Heart left ventricle (tissue), 16 donors: Measurements from ENCODE around the gene ZNF277. TPM values are rescaled to one million over a fixed set of nuclear protein-coding genes. Genes with fewer than 3 reads are reported as not detected.

Experiments used
- ATAC-seq, 4 donors: fragments of 200-7000 bp; cut with Tn5 transposase; one replicate each; pipeline ENCODE4 v1.9.1; 2020 to 2022; ENCODE audit warnings: moderate library complexity in 4 of 4, mild to moderate bottlenecking in 3 of 4, moderate number of reproducible peaks in 1 of 4
- DNase-seq, 5 donors: peaks; one replicate each; pipeline ENCODE4 v3.0.0-alpha.2; 2020
- H3K27ac ChIP-seq, 12 donors: fragments of 200-600 bp; sonication (generic) in 4 of 12; one replicate each; pipeline versions ENCODE4 v1.5.0 to v1.8.0; 2016 to 2022; ENCODE audit warnings: mild to moderate bottlenecking in 2 of 12
- H3K27me3 ChIP-seq, 9 donors: fragments of 200-600 bp; sonication (generic) in 2 of 9; one replicate each; pipeline versions ENCODE4 v1.5.1 to v1.8.0; 2016 to 2022; ENCODE audit warnings: mild to moderate bottlenecking in 3 of 9
- H3K36me3 ChIP-seq, 9 donors: fragments of 200-600 bp; sonication (generic) in 2 of 9; one replicate each; pipeline versions ENCODE4 v1.5.0 to v1.8.0; 2018 to 2022; ENCODE audit warnings: mild to moderate bottlenecking in 2 of 9
- H3K4me1 ChIP-seq, 12 donors: fragments of 200-600 bp; sonication (generic) in 4 of 12; one replicate each; pipeline versions ENCODE4 v1.5.0 to v1.8.0; 2016 to 2022; ENCODE audit warnings: mild to moderate bottlenecking in 3 of 12
- H3K4me3 ChIP-seq, 12 donors: fragments of 200-600 bp; sonication (generic) in 4 of 12; one replicate each; pipeline versions ENCODE4 v1.5.0 to v1.8.0; 2017 to 2022; ENCODE audit warnings: mild to moderate bottlenecking in 9 of 12, moderate library complexity in 4 of 12
- H3K9me3 ChIP-seq, 12 donors: fragments of 200-600 bp; sonication (generic) in 4 of 12; one replicate each; pipeline versions ENCODE4 v1.5.0 to v1.8.0; 2016 to 2022; ENCODE audit warnings: mild to moderate bottlenecking in 1 of 12
- CTCF ChIP-seq, 12 donors: fragments of 200-600 bp; sonication (generic) in 4 of 12; IDR thresholded peaks; one replicate each; pipeline versions ENCODE4 v1.5.0 to v1.8.0; 2018 to 2022; ENCODE audit warnings: antibody characterized with exemption in 12 of 12, mild to moderate bottlenecking in 5 of 12
- POLR2A ChIP-seq, 2 donors: fragments of 450-650 bp; IDR thresholded peaks; one replicate each; pipeline ENCODE4 v1.6.1; 2017; ENCODE audit warnings: antibody characterized with exemption in 2 of 2, mild to moderate bottlenecking in 2 of 2, moderate library complexity in 2 of 2
- WGBS, 4 donors: extraction: QIAGEN DNeasy Blood & Tissue Kit in 2 of 4; methylation state at CpG; one replicate each; pipeline versions ENCODE4 v1.1.5 to v1.1.7; 2013 to 2018; 5-methylcytosine and 5-hydroxymethylcytosine counted together
- intact Hi-C, 10 donors: fragments of 100-400 bp; cut with DNase I; formaldehyde crosslinking; loops; one replicate each; pipeline versions ENCODE4 v1.11.1 to v1.14.2; 2022
- polyA plus RNA-seq, 2 donors: library from polyadenylated mRNA; stranded (reverse); fragments of 200-250 nt; gene quantifications; one replicate each; pipeline ENCODE4 v1.2.3, GENCODE V29; 2013
- total RNA-seq, 9 donors: library from RNA; depleted of rRNA in 2 of 9; stranded (reverse); fragments of >200 nt in 2 of 9; fragmentation: NEBNext Ultra II Directional in 3 of 9; extraction: Animal tissue kit (Norgen Biotek cat#: 25700) in 3 of 9; gene quantifications; one replicate each; pipeline versions ENCODE4 v1.1.0 to v1.2.4, GENCODE V29; 2016 to 2023
- donor health status: ischemic (EF 13 %, LVEDD 7.1; RV severe dilation, severe dysfunction).
- donor health status: healthy with polysubstance abuse.
- donor health status: DM: no; HTN: yes; CAD: no.
- donor health status: DM: no; HTN: no; CAD: no.
- donor health status: ischemic (EF 25% LVEDD 6.9; RV normal size, moderate dysfunction).
- donor health status: ischemic (EF 25% LVEDD 5.7; RV mildly dilated, moderate dysfunction).
- donor health status: healthy.
- donor health status: DM: yes; HTN: yes; CAD: no.
- donor health status: ischemic (EF 35%, LVEDD 5.7; RV mildly dilated, moderate dysfunction).
- donor health status: nonischemic (EF 11% LVEDD 7.7; RV severe dilation, severe dysfunction).
- donor health status: DM: yes; HTN: yes; CAD: no.
- donor health status: PGD.
- donor health status: ischemic (EF 29% LVEDD 5.4; RV normal size, mild dysfunction).
- donor health status: nonischemic (EF 23%, LVEDD 6.1; RV moderate dilation, normal function).

The ZNF277 gene
- total and polyA plus RNA-seq, 11 donors, result 10.3 to 26.5 (median 14.0) TPM

GRCh38 chr7:112226701-112227276 is 20.3 kb downstream of the ZNF277 start:
- DNase-seq (no peak), ATAC-seq (no peak)

GRCh38 chr7:112228632-112229031 is 22.1 kb downstream of the ZNF277 start:
- H3K27me3 ChIP-seq, result no peaks in the 10 kb centered on the region
- H3K36me3 ChIP-seq, result no peaks in the 10 kb centered on the region
- H3K27ac ChIP-seq, result no peak overlapping the region
- DNase-seq, result no peak
- no peak for ATAC-seq
- intact Hi-C loops, result loop anchor here in 1 of 10 donors (10.0 kb wide), 1 partner anchor 76 kb away; no protein-coding TSS in a partner anchor
- peaks cover 0 to 28% (median 8%) of the 10 kb centered on the region in 12 donors for H3K4me1 ChIP-seq
- no peak for TF ChIP-seq CTCF (IDR thresholded peaks at IDR 0.05)
- TF ChIP-seq POLR2A (IDR thresholded peaks at IDR 0.05), result no peak
- H3K4me3 ChIP-seq, result no peak overlapping the region
- H3K9me3 ChIP-seq, result no peaks in the 10 kb centered on the region
- WGBS, 4 donors, result 96 to 100% (median 96%) methylated on average over 2 of the region's 2 CpGs

More at GRCh38 chr7:112226701-112227276, 20.3 kb downstream of the ZNF277 start:
- Histone ChIP-seq H3K4me1 (peaks cover 0 to 31% (median 13%) of the 10 kb centered on the region in 12 donors), H3K9me3 (no peaks in the 10 kb centered on the region), H3K36me3 (no peaks in the 10 kb centered on the region), H3K27me3 (no peaks in the 10 kb centered on the region), H3K4me3 (no peak overlapping the region), H3K27ac (no peak overlapping the region)
- intact Hi-C loops, result loop anchor here in 1 of 10 donors (10.0 kb wide), 1 partner anchor 78 kb away; no protein-coding TSS in a partner anchor
- 96 to 97% (median 97%) methylated on average over 4 of the region's 4 CpGs for WGBS, 4 donors
- TF ChIP-seq POLR2A (IDR thresholded peaks at IDR 0.05), result no peak
- no peak for TF ChIP-seq CTCF (IDR thresholded peaks at IDR 0.05)

GRCh38 chr7:112232212-112232978 is 25.9 kb downstream of the ZNF277 start:
- H3K4me3 ChIP-seq, result no peak overlapping the region
- TF ChIP-seq POLR2A (IDR thresholded peaks at IDR 0.05) (no peak), CTCF (IDR thresholded peaks at IDR 0.05) (no peak)
- H3K27me3 ChIP-seq, result no peaks in the 10 kb centered on the region
- no peak overlapping the region for H3K27ac ChIP-seq
- no peaks in the 10 kb centered on the region for H3K36me3 ChIP-seq
- intact Hi-C loops, result no loop called here
- 74 to 93% (median 84%) methylated on average over 4 of the region's 4 CpGs for WGBS, 4 donors
- H3K9me3 ChIP-seq, result peaks cover 0 to 4% (median 0%) of the 10 kb centered on the region in 12 donors
- peaks cover 0 to 23% (median 6%) of the 10 kb centered on the region in 12 donors for H3K4me1 ChIP-seq
- no peak for ATAC-seq
- no peak for DNase-seq

- no peak overlapping the region for H3K4me3 ChIP-seq
Observed at GRCh38 chr7:112233048-112233697, 26.7 kb downstream of the ZNF277 start.

More at GRCh38 chr7:112233048-112233697, 26.7 kb downstream of the ZNF277 start:
- TF ChIP-seq POLR2A (IDR thresholded peaks at IDR 0.05) (no peak), CTCF (IDR thresholded peaks at IDR 0.05) (no peak)
- Histone ChIP-seq H3K4me1 (peaks cover 0 to 23% (median 6%) of the 10 kb centered on the region in 12 donors), H3K36me3 (no peaks in the 10 kb centered on the region), H3K27me3 (no peaks in the 10 kb centered on the region), H3K9me3 (peaks cover 0 to 4% (median 0%) of the 10 kb centered on the region in 12 donors), H3K27ac (peak overlapping the region in 1 of 12 donors; percentile 14)
- ATAC-seq (peak in 3 of 4 donors; percentile 77 to 95 (median 87)), DNase-seq (no peak)
- intact Hi-C loops, result no loop called here
- 46 to 52% (median 48%) methylated on average over 3 of the region's 3 CpGs for WGBS, 4 donors
